ENCODE data around the gene EIF4G1. TPM values are rescaled to one million over a fixed set of nuclear protein-coding genes. Genes with fewer than 3 reads are reported as not detected.
"Not testable (repeated sequence)": the region's sequence is repeated elsewhere in the genome, so short reads cannot be mapped to it uniquely, and the experiment has no call there.

EIF4G1 gene
- 188 TPM for polyA plus RNA-seq (2013, experiment 1 of 2)
- 185 TPM for polyA plus RNA-seq (2013, experiment 2 of 2)

DNA sequence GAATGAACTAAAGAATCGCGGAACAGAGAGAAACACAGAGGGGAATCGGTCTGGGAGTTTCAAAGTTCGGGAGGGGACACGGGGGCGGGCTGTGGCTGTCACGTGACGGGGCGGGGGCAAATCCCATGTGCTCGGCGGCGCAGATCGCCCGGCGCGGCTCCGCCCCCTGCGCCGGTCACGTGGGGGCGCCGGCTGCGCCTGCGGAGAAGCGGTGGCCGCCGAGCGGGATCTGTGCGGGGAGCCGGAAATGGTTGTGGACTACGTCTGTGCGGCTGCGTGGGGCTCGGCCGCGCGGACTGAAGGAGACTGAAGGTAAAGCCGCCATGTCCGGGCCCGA lies at the start of gene EIF4G1:
Gene EIF4G1 (plus strand): TSS at position 244 of the 337 bp plus-strand sequence. CDS start 1,191 bp downstream, outside the sequence.
- H3K4me1 ChIP-seq (ENCODE audit: control insufficient read depth, insufficient read depth, low read depth, low read length): peaks cover 21% of the 10 kb centered on the region
- peak within 1 kb of the TSS; percentile 85 to 92 for H3K4me3 ChIP-seq (ENCODE audit: insufficient read depth in 1 of 2, low read depth in 1 of 2, low read length in 2 of 2)
- peak within 1 kb of the TSS; percentile 86 for H3K4me2 ChIP-seq (ENCODE audit: low read length, poor library complexity, severe bottlenecking)
- peak; percentile 91 for DNase-seq
- peak within 1 kb of the TSS; percentile 96 for H3K9ac ChIP-seq (ENCODE audit: low read length)
- H3K79me1 ChIP-seq (replicated peaks; ENCODE audit: low read length, poor library complexity, severe bottlenecking): no peaks in the 10 kb centered on the region
- no peaks in the 10 kb centered on the region for H3K9me3 ChIP-seq (ENCODE audit: control insufficient read depth, low read length)
- H3K18ac ChIP-seq (ENCODE audit: low read depth in 1 of 2, low read length in 2 of 2): peak within 1 kb of the TSS; percentile 96 to 97
- H4K91ac ChIP-seq (ENCODE audit: low read length): peak within 1 kb of the TSS; percentile 97
- H3K14ac ChIP-seq (ENCODE audit: low read length in 2 of 2): peak within 1 kb of the TSS; percentile 25 to 89
- H3K27me3 ChIP-seq (ENCODE audit: control insufficient read depth in 1 of 2, insufficient read depth in 1 of 2, low read length in 2 of 2): no peaks in the 10 kb centered on the region
- H3K23ac ChIP-seq (ENCODE audit: low read length in 2 of 2): peak within 1 kb of the TSS in 1 of 2 experiments; percentile 86
- peak within 1 kb of the TSS; percentile 95 to 99 for H3K4ac ChIP-seq (ENCODE audit: low read depth in 1 of 2, low read length in 2 of 2)
- H2BK15ac ChIP-seq (ENCODE audit: low read depth, poor library complexity, severe bottlenecking): peak within 1 kb of the TSS; percentile 94
- H2BK120ac ChIP-seq (ENCODE audit: low read depth, low read length): peak within 1 kb of the TSS; percentile 97
- peak within 1 kb of the TSS; percentile 31 for H2AFZ ChIP-seq (ENCODE audit: low read depth, low read length)
- peak within 1 kb of the TSS; percentile 90 for H3K27ac ChIP-seq (ENCODE audit: low read length, poor library complexity, severe bottlenecking)
- peak within 1 kb of the TSS; percentile 75 for H2AK5ac ChIP-seq (ENCODE audit: low read length, severe bottlenecking)
- H2BK12ac ChIP-seq (ENCODE audit: low read length in 2 of 2): peak within 1 kb of the TSS; percentile 21 to 77
- WGBS: 2% methylated on average over 12 of the region's 40 CpGs
- H2BK5ac ChIP-seq (ENCODE audit: low read depth, low read length, poor library complexity, severe bottlenecking): peak within 1 kb of the TSS; percentile 94
- H3K36me3 ChIP-seq (ENCODE audit: control insufficient read depth in 1 of 2, insufficient read depth in 2 of 2, low read depth in 1 of 2, low read length in 2 of 2): peaks cover 26 to 31% of the 10 kb centered on the region in 2 experiments
- H4K8ac ChIP-seq (ENCODE audit: low read length): peak within 1 kb of the TSS; percentile 88

DNA sequence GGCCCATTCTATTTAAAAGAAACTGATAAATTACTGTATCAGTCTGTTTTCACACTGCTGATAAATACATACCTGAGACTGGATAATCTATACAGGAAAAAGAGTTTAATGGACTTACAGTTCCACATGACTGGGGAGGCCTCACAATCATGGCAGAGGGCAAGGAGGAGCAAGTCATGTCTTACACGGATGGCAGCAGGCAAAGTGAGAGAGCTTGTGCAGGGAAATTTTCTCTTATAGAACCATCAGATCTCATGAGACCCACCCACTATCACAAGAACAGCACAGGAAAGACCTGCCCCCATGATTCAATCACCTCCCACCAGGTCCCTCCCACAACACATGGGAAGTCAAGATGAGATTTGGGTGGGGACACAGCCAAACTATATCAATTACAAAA lies 47.2 kb upstream of the EIF4G1 start:
- not testable (repeated sequence) for H3K9me3 ChIP-seq (ENCODE audit: control insufficient read depth, low read length); H3K4me2 ChIP-seq (ENCODE audit: low read length, poor library complexity, severe bottlenecking); H4K8ac ChIP-seq (ENCODE audit: low read length); H4K91ac ChIP-seq (ENCODE audit: low read length); H2BK5ac ChIP-seq (ENCODE audit: low read depth, low read length, poor library complexity, severe bottlenecking); H3K79me1 ChIP-seq (replicated peaks; ENCODE audit: low read length, poor library complexity, severe bottlenecking); H3K36me3 ChIP-seq (ENCODE audit: control insufficient read depth in 1 of 2, insufficient read depth in 2 of 2, low read depth in 1 of 2, low read length in 2 of 2); H2AFZ ChIP-seq (ENCODE audit: low read depth, low read length); DNase-seq; H2BK15ac ChIP-seq (ENCODE audit: low read depth, poor library complexity, severe bottlenecking); H3K14ac ChIP-seq (ENCODE audit: low read length in 2 of 2); H3K18ac ChIP-seq (ENCODE audit: low read depth in 1 of 2, low read length in 2 of 2); H3K9ac ChIP-seq (ENCODE audit: low read length); H3K4me3 ChIP-seq (ENCODE audit: insufficient read depth in 1 of 2, low read depth in 1 of 2, low read length in 2 of 2); H3K23ac ChIP-seq (ENCODE audit: low read length in 2 of 2); H3K4me1 ChIP-seq (ENCODE audit: control insufficient read depth, insufficient read depth, low read depth, low read length); H2AK5ac ChIP-seq (ENCODE audit: low read length, severe bottlenecking); H3K27ac ChIP-seq (ENCODE audit: low read length, poor library complexity, severe bottlenecking); H2BK12ac ChIP-seq (ENCODE audit: low read length in 2 of 2); H3K4ac ChIP-seq (ENCODE audit: low read depth in 1 of 2, low read length in 2 of 2); H2BK120ac ChIP-seq (ENCODE audit: low read depth, low read length)
- WGBS: 100% methylated on average over 1 of the region's 1 CpG
- peaks cover 12 to 45% of the 10 kb centered on the region in 2 experiments for H3K27me3 ChIP-seq (ENCODE audit: control insufficient read depth in 1 of 2, insufficient read depth in 1 of 2, low read length in 2 of 2)

GRCh38 chr3:184272269-184272668 lies 42.1 kb upstream of the EIF4G1 start:
- 89% methylated on average over 1 of the region's 1 CpG for WGBS
- Histone ChIP-seq H3K23ac (ENCODE audit: low read length in 2 of 2) (no peak overlapping the region), H3K9ac (ENCODE audit: low read length) (no peak overlapping the region)

GRCh38 chr3:184275381-184275701 lies 39.1 kb upstream of the EIF4G1 start:
- H4K8ac ChIP-seq (ENCODE audit: low read length): no peak overlapping the region
- H4K91ac ChIP-seq (ENCODE audit: low read length): no peak overlapping the region
- H3K4ac ChIP-seq (ENCODE audit: low read depth in 1 of 2, low read length in 2 of 2): no peak overlapping the region
- no peak overlapping the region for H2BK120ac ChIP-seq (ENCODE audit: low read depth, low read length)
- H2BK5ac ChIP-seq (ENCODE audit: low read depth, low read length, poor library complexity, severe bottlenecking): no peak overlapping the region
- H2AFZ ChIP-seq (ENCODE audit: low read depth, low read length): no peak overlapping the region
- no peak for DNase-seq
- no peak overlapping the region for H2BK15ac ChIP-seq (ENCODE audit: low read depth, poor library complexity, severe bottlenecking)
- no peaks in the 10 kb centered on the region for H3K79me1 ChIP-seq (replicated peaks; ENCODE audit: low read length, poor library complexity, severe bottlenecking)
- peaks cover 54 to 69% of the 10 kb centered on the region in 2 experiments for H3K27me3 ChIP-seq (ENCODE audit: control insufficient read depth in 1 of 2, insufficient read depth in 1 of 2, low read length in 2 of 2)
- H3K4me1 ChIP-seq (ENCODE audit: control insufficient read depth, insufficient read depth, low read depth, low read length): peaks cover 6% of the 10 kb centered on the region
- no peak overlapping the region for H3K18ac ChIP-seq (ENCODE audit: low read depth in 1 of 2, low read length in 2 of 2)
- no peak overlapping the region for H3K14ac ChIP-seq (ENCODE audit: low read length in 2 of 2)
- no peaks in the 10 kb centered on the region for H3K9me3 ChIP-seq (ENCODE audit: control insufficient read depth, low read length)
- H2BK12ac ChIP-seq (ENCODE audit: low read length in 2 of 2): no peak overlapping the region
- H3K27ac ChIP-seq (ENCODE audit: low read length, poor library complexity, severe bottlenecking): no peak overlapping the region
- no peak overlapping the region for H3K9ac ChIP-seq (ENCODE audit: low read length)
- peak overlapping the region in 1 of 2 experiments; percentile 47 for H3K4me3 ChIP-seq (ENCODE audit: insufficient read depth in 1 of 2, low read depth in 1 of 2, low read length in 2 of 2)
- no peaks in the 10 kb centered on the region for H3K36me3 ChIP-seq (ENCODE audit: control insufficient read depth in 1 of 2, insufficient read depth in 2 of 2, low read depth in 1 of 2, low read length in 2 of 2)
- WGBS: 78% methylated on average over 12 of the region's 12 CpGs
- no peak overlapping the region for H3K4me2 ChIP-seq (ENCODE audit: low read length, poor library complexity, severe bottlenecking)
- no peak overlapping the region for H3K23ac ChIP-seq (ENCODE audit: low read length in 2 of 2)
- H2AK5ac ChIP-seq (ENCODE audit: low read length, severe bottlenecking): no peak overlapping the region

More at GRCh38 chr3:184272269-184272668, 42.1 kb upstream of the EIF4G1 start:
- DNase-seq: no peak
- no peak overlapping the region for H4K8ac ChIP-seq (ENCODE audit: low read length)
- H3K9me3 ChIP-seq (ENCODE audit: control insufficient read depth, low read length): no peaks in the 10 kb centered on the region
- H3K27me3 ChIP-seq (ENCODE audit: control insufficient read depth in 1 of 2, insufficient read depth in 1 of 2, low read length in 2 of 2): peaks cover 30 to 61% of the 10 kb centered on the region in 2 experiments
- no peaks in the 10 kb centered on the region for H3K79me1 ChIP-seq (replicated peaks; ENCODE audit: low read length, poor library complexity, severe bottlenecking)
- no peak overlapping the region for H2AFZ ChIP-seq (ENCODE audit: low read depth, low read length)
- no peak overlapping the region for H3K4me2 ChIP-seq (ENCODE audit: low read length, poor library complexity, severe bottlenecking)
- no peak overlapping the region for H2BK5ac ChIP-seq (ENCODE audit: low read depth, low read length, poor library complexity, severe bottlenecking)
- H2BK12ac ChIP-seq (ENCODE audit: low read length in 2 of 2): no peak overlapping the region
- no peak overlapping the region for H2AK5ac ChIP-seq (ENCODE audit: low read length, severe bottlenecking)
- no peak overlapping the region for H2BK15ac ChIP-seq (ENCODE audit: low read depth, poor library complexity, severe bottlenecking)
- H3K27ac ChIP-seq (ENCODE audit: low read length, poor library complexity, severe bottlenecking): no peak overlapping the region
- peaks cover 6% of the 10 kb centered on the region for H3K4me1 ChIP-seq (ENCODE audit: control insufficient read depth, insufficient read depth, low read depth, low read length)
- no peak overlapping the region for H3K14ac ChIP-seq (ENCODE audit: low read length in 2 of 2)
- H3K4me3 ChIP-seq (ENCODE audit: insufficient read depth in 1 of 2, low read depth in 1 of 2, low read length in 2 of 2): no peak overlapping the region
- no peak overlapping the region for H2BK120ac ChIP-seq (ENCODE audit: low read depth, low read length)
- H4K91ac ChIP-seq (ENCODE audit: low read length): no peak overlapping the region
- H3K36me3 ChIP-seq (ENCODE audit: control insufficient read depth in 1 of 2, insufficient read depth in 2 of 2, low read depth in 1 of 2, low read length in 2 of 2): no peaks in the 10 kb centered on the region
- no peak overlapping the region for H3K18ac ChIP-seq (ENCODE audit: low read depth in 1 of 2, low read length in 2 of 2)
- no peak overlapping the region for H3K4ac ChIP-seq (ENCODE audit: low read depth in 1 of 2, low read length in 2 of 2)

Data from mesenchymal stem cell (in vitro differentiated cells and primary cell).